H1 (cell line): ENCODE measurements around the gene PRKCA. TPM values are rescaled to one million over a fixed set of nuclear protein-coding genes. Genes with fewer than 3 reads are reported as not detected.

Source experiments
- CTCF ChIA-PET: fragments of 300-600 bp; sonication (Branson Sonifier 250); formaldehyde crosslinking; loops from one replicate; lab custom pipeline; 2021; ENCODE audit not compliant: partially characterized antibody; lab: Charles Lee
- POLR2A ChIA-PET: fragments of 300-600 bp; sonication (Branson Sonifier 250); formaldehyde crosslinking; loops from one replicate; lab custom pipeline; 2021; ENCODE audit warnings: inconsistent platforms; ENCODE audit not compliant: partially characterized antibody; lab: Charles Lee
- DNase-seq, 2 experiments: peaks; one replicate each; pipeline versions ENCODE4 v3.0.0 to v3.0.0-alpha.2; 2010 to 2022; ENCODE audit warnings: low spot score in 2 of 2, low read depth in 1 of 2, mixed read lengths in 1 of 2
- FAIRE-seq: peaks from 2 replicates; lab custom pipeline; 2011; peaks lifted over from hg19 to GRCh38; lab: Jason Lieb, UNC
- H2AFZ ChIP-seq: 2 replicates; pipeline ENCODE4 v1.8.1; 2012; ENCODE audit warnings: low read length, inconsistent platforms
- H2AK5ac ChIP-seq: 2 replicates; pipeline ENCODE4 v1.6.1; 2013; ENCODE audit warnings: low read depth, low read length
- H2BK120ac ChIP-seq: replicated peaks from 2 replicates; pipeline ENCODE3; 2013; ENCODE audit warnings: low read depth, low read length, inconsistent platforms
- H2BK12ac ChIP-seq: 2 replicates; pipeline ENCODE4 v1.6.1; 2013; ENCODE audit warnings: low read depth, low read length
- H2BK15ac ChIP-seq: 2 replicates; pipeline ENCODE4 v1.6.1; 2013; ENCODE audit warnings: low read length
- H2BK20ac ChIP-seq: 2 replicates; pipeline ENCODE4 v1.6.1; 2013; ENCODE audit warnings: low read length
- H2BK5ac ChIP-seq: 2 replicates; pipeline ENCODE4 v1.6.1; 2013; ENCODE audit warnings: low read depth, low read length
- H3K14ac ChIP-seq: 2 replicates; pipeline ENCODE4 v1.6.1; 2013; ENCODE audit warnings: inconsistent platforms; ENCODE audit not compliant: insufficient read length
- H3K18ac ChIP-seq: 2 replicates; pipeline ENCODE4 v1.6.1; 2013; ENCODE audit warnings: low read length; ENCODE audit errors: extremely low read depth
- H3K23ac ChIP-seq: 2 replicates; pipeline ENCODE4 v1.6.1; 2013; ENCODE audit warnings: inconsistent platforms; ENCODE audit not compliant: insufficient read length
- H3K23me2 ChIP-seq: 2 replicates; pipeline ENCODE4 v1.6.1; 2013; ENCODE audit warnings: low read depth, low read length
- H3K27ac ChIP-seq: 2 replicates; pipeline ENCODE4 v1.6.1; 2011; ENCODE audit warnings: low read depth, low read length, inconsistent platforms
- H3K27me3 ChIP-seq, 4 experiments: replicated peaks in 1 of 4; 1 replicate in 1 of 4; 2 replicates in 3 of 4; pipeline versions ENCODE4 v1.6.1 to v1.8.1; 2011 to 2013; ENCODE audit warnings: low read length in 3 of 4, mild to moderate bottlenecking in 3 of 4, inconsistent platforms in 2 of 4, mixed read lengths in 2 of 4, moderate library complexity in 1 of 4; ENCODE audit not compliant: control insufficient read depth in 3 of 4, insufficient read depth in 3 of 4; ENCODE audit errors: extremely low read depth in 1 of 4
- H3K36me3 ChIP-seq, 4 experiments: 2 replicates each; pipeline versions ENCODE4 v1.6.1 to v1.8.1; 2011 to 2013; ENCODE audit warnings: mild to moderate bottlenecking in 4 of 4, low read length in 3 of 4, moderate library complexity in 2 of 4, control low read depth in 1 of 4, inconsistent platforms in 1 of 4; ENCODE audit not compliant: insufficient read depth in 4 of 4, control insufficient read depth in 2 of 4
- H3K4ac ChIP-seq: replicated peaks from 2 replicates; pipeline ENCODE3; 2013; ENCODE audit warnings: low read length, low read depth, mixed read lengths, inconsistent platforms; ENCODE audit not compliant: insufficient read length
- H3K4me1 ChIP-seq, 4 experiments: replicated peaks in 1 of 4; 1 replicate in 1 of 4; 2 replicates in 3 of 4; pipeline versions ENCODE4 v1.6.1 to v1.8.1; 2011 to 2013; ENCODE audit warnings: low read length in 3 of 4, inconsistent platforms in 2 of 4, mixed read lengths in 1 of 4; ENCODE audit not compliant: insufficient read depth in 4 of 4, control insufficient read depth in 3 of 4
- H3K4me2 ChIP-seq, 2 experiments: 2 replicates each; pipeline versions ENCODE4 v1.6.1 to v1.8.1; 2011 to 2013; ENCODE audit warnings: low read depth in 2 of 2, low read length in 2 of 2, control low read depth in 1 of 2, inconsistent platforms in 1 of 2, mild to moderate bottlenecking in 1 of 2; ENCODE audit not compliant: insufficient read depth in 1 of 2
- H3K4me3 ChIP-seq, 4 experiments: fragments of 200-600, 300-600 bp in 1 of 4; sonication (generic), shearing (Covaris generic), sonication (Bioruptor Twin) in 1 of 4; 2 replicates each; pipeline versions ENCODE4 v1.5.1 to v1.8.1; 2011 to 2016; ENCODE audit warnings: low read length in 4 of 4, low read depth in 3 of 4, control low read depth in 2 of 4, inconsistent platforms in 2 of 4, mild to moderate bottlenecking in 2 of 4, mixed read lengths in 1 of 4, moderate library complexity in 1 of 4; ENCODE audit not compliant: insufficient read depth in 2 of 4; ENCODE audit errors: extremely low read depth in 1 of 4
- H3K56ac ChIP-seq: replicated peaks from 2 replicates; pipeline ENCODE3; 2013; ENCODE audit warnings: low read depth, mild to moderate bottlenecking, mixed read lengths, low read length, inconsistent platforms; ENCODE audit not compliant: insufficient read length
- H3K79me1 ChIP-seq: 2 replicates; pipeline ENCODE4 v1.6.1; 2013; ENCODE audit warnings: low read depth, low read length, control low read depth
- H3K79me2 ChIP-seq, 2 experiments: 2 replicates each; pipeline versions ENCODE4 v1.6.1 to v1.8.1; 2012 to 2013; ENCODE audit warnings: low read length in 2 of 2, mild to moderate bottlenecking in 2 of 2, inconsistent platforms in 1 of 2; ENCODE audit not compliant: insufficient read depth in 2 of 2, control insufficient read depth in 1 of 2
- H3K9ac ChIP-seq, 4 experiments: replicated peaks in 1 of 4; 1 replicate in 1 of 4; 2 replicates in 3 of 4; pipeline versions ENCODE4 v1.6.1 to v1.8.1; 2011 to 2013; ENCODE audit warnings: low read depth in 3 of 4, low read length in 3 of 4, control low read depth in 2 of 4, mild to moderate bottlenecking in 2 of 4, moderate library complexity in 2 of 4, inconsistent platforms in 1 of 4; ENCODE audit errors: extremely low read depth in 1 of 4
- H3K9me3 ChIP-seq, 2 experiments: 2 replicates each; pipeline versions ENCODE4 v1.6.1 to v1.8.1; 2012 to 2013; ENCODE audit warnings: mild to moderate bottlenecking in 2 of 2, moderate library complexity in 2 of 2, control low read depth in 1 of 2, inconsistent platforms in 1 of 2, low read depth in 1 of 2, low read length in 1 of 2, mixed read lengths in 1 of 2; ENCODE audit not compliant: insufficient read depth in 2 of 2
- H4K20me1 ChIP-seq, 2 experiments: replicated peaks in 1 of 2; 2 replicates each; pipeline versions ENCODE3 to v1.8.1; 2011 to 2013; ENCODE audit warnings: inconsistent platforms in 2 of 2, low read length in 2 of 2, mild to moderate bottlenecking in 1 of 2; ENCODE audit not compliant: insufficient read depth in 2 of 2, control insufficient read depth in 1 of 2
- H4K5ac ChIP-seq: 2 replicates; pipeline ENCODE4 v1.6.1; 2013; ENCODE audit warnings: low read length, low read depth, mixed read lengths, inconsistent platforms; ENCODE audit not compliant: insufficient read length
- H4K8ac ChIP-seq: 2 replicates; pipeline ENCODE4 v1.8.0; 2013; ENCODE audit warnings: mild to moderate bottlenecking, moderate library complexity, low read length, inconsistent platforms; ENCODE audit not compliant: insufficient read depth; ENCODE audit errors: extremely low read depth
- H4K91ac ChIP-seq: replicated peaks from 2 replicates; pipeline ENCODE3; 2013; ENCODE audit warnings: low read length, mixed read lengths, inconsistent platforms; ENCODE audit not compliant: insufficient read length
- POU5F1 ChIP-seq: IDR thresholded peaks from 2 replicates; pipeline ENCODE4 v1.6.1; 2011; ENCODE audit warnings: low read depth, mild to moderate bottlenecking, low read length, moderate library complexity
- WGBS, 2 experiments: shearing (Covaris generic) in 1 of 2; methylation state at CpG; one replicate each; pipeline versions ENCODE4 v1.1.6 to v1.1.7; 2013 to 2015; ENCODE audit warnings: low lambda C conversion rate in 2 of 2, mixed read lengths in 2 of 2, inconsistent platforms in 1 of 2, low coverage in 1 of 2, missing lambda C conversion rate in 1 of 2; ENCODE audit not compliant: insufficient replicate concordance in 2 of 2, insufficient coverage in 1 of 2, insufficient read length in 1 of 2; ENCODE audit errors: extremely low coverage in 1 of 2, missing lambda C conversion rate in 1 of 2; 5-methylcytosine and 5-hydroxymethylcytosine counted together
- polyA plus RNA-seq, 7 experiments: library from polyadenylated mRNA; depleted of rRNA in 3 of 7; stranded (reverse) in 5 of 7; unstranded in 2 of 7; fragments of >200 nt in 5 of 7; fragments of 200-250 nt in 2 of 7; gene quantifications; 1 replicate in 5 of 7; 2 replicates in 1 of 7; 4 replicates in 1 of 7; pipeline versions ENCODE4 v1.2.1 to v1.2.3, GENCODE V29; 2011 to 2013; ENCODE audit warnings: missing spikeins in 2 of 7, mixed read lengths in 2 of 7
- total RNA-seq: library from RNA; stranded (reverse); fragmentation: NEBNext Ultra II Directional; extraction: Animal tissue kit (Norgen Biotek cat#: 25700); gene quantifications from 2 replicates; pipeline ENCODE4 v1.2.1, GENCODE V29; 2021

Gene PRKCA
- total and polyA plus RNA-seq, 2 of the 8 experiments (the other 6 are each of a cell fraction or from before 2014, with no cell fraction given) = 5.8 to 17.8 TPM

- Histone ChIP-seq H3K56ac (no peak overlapping the region), H2BK5ac (no peak overlapping the region), H3K4me3 (no peak overlapping the region), H2BK15ac (no peak overlapping the region), H3K27me3 (no peaks in the 10 kb centered on the region), H3K18ac (no peak overlapping the region), H3K23me2 (no peaks in the 10 kb centered on the region), H4K91ac (no peak overlapping the region), H3K4me2 (no peak overlapping the region), H3K79me2 (no peaks in the 10 kb centered on the region), H3K4me1 (peaks cover 0 to 3% (median 0%) of the 10 kb centered on the region in 4 experiments; a peak in 1 of 7 replicates), H2BK120ac (no peak overlapping the region), H4K8ac (no peak overlapping the region), H3K9me3 (no peaks in the 10 kb centered on the region), H3K27ac (no peak overlapping the region), H4K5ac (no peak overlapping the region), H3K4ac (no peak overlapping the region), H3K9ac (no peak overlapping the region), H2AK5ac (no peak overlapping the region), H4K20me1 (no peaks in the 10 kb centered on the region), H3K36me3 (no peaks in the 10 kb centered on the region), H3K79me1 (no peaks in the 10 kb centered on the region), H2BK20ac (no peak overlapping the region), H3K23ac (no peak overlapping the region), H2AFZ (no peak overlapping the region), H3K14ac (no peak overlapping the region), H2BK12ac (no peak overlapping the region)
- FAIRE-seq (no peak), DNase-seq (no peak)
- POLR2A ChIA-PET = no interaction called here
- CTCF ChIA-PET = interaction anchor here (1.1 kb wide), 1 partner anchor 11 kb away, joined by 3 read pairs; no protein-coding TSS in a partner anchor
- 91% methylated on average over 5 of the region's 5 CpGs; no CpG with 5 or more reads in 1 of the 2 experiments for WGBS, 2 experiments
- TF ChIP-seq POU5F1 = no peak
Observed at GRCh38 chr17:66667090-66667489, 364.7 kb downstream of the PRKCA start.
